Loucy (cell line): ENCODE data around the gene C12orf60.

Experiments used
- EZH2phosphoT487 ChIP-seq: fragments of 200-600 bp; IDR thresholded peaks from 2 replicates; pipeline ENCODE4 v1.6.1; 2018; ENCODE audit warnings: antibody characterized with exemption, mild to moderate bottlenecking, moderate library complexity, borderline replicate concordance
- TF ChIP-seq, protein P1 (sequence below): fragments of 200-600 bp; sonication (generic); conservative IDR thresholded peaks from 2 replicates; pipeline ENCODE4 v1.5.1; 2014; ENCODE audit warnings: mild to moderate bottlenecking, antibody characterized with exemption, low read length

DNA sequence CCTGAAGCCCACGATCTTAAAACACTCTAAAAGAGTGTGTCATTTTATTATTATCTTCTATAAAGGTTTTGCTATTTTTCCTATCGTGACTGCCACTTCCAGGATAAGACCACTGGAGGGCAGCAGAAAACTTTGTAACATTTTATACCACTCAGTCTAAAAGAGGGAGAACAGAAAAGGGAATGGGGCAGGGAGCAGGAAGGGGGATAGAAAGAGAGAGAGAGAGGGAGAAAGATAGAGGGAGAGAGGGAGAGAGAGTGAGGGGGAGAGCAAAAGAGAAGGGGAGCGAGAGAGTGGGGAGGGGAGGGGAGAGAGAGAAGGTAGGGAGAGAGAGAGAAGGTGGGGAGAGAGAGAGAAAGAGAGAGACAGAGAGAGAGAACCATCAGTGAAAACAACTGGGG lies 41.9 kb downstream of the C12orf60 start:
- TF ChIP-seq, protein P1, sequence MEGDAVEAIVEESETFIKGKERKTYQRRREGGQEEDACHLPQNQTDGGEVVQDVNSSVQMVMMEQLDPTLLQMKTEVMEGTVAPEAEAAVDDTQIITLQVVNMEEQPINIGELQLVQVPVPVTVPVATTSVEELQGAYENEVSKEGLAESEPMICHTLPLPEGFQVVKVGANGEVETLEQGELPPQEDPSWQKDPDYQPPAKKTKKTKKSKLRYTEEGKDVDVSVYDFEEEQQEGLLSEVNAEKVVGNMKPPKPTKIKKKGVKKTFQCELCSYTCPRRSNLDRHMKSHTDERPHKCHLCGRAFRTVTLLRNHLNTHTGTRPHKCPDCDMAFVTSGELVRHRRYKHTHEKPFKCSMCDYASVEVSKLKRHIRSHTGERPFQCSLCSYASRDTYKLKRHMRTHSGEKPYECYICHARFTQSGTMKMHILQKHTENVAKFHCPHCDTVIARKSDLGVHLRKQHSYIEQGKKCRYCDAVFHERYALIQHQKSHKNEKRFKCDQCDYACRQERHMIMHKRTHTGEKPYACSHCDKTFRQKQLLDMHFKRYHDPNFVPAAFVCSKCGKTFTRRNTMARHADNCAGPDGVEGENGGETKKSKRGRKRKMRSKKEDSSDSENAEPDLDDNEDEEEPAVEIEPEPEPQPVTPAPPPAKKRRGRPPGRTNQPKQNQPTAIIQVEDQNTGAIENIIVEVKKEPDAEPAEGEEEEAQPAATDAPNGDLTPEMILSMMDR = peak; percentile 95
- TF ChIP-seq EZH2phosphoT487 = no peak
